NCI-H345 treated with DMSO at 0.1 percent for 48 hours (cell line): Measurements from ENCODE around the gene RTN4.
"Not testable (repeated sequence)": the region's sequence is repeated elsewhere in the genome, so short reads cannot be mapped to it uniquely, and the experiment has no call there.

ENCODE experiments used
- DNase-seq: peaks from one replicate; lab custom pipeline; 2025; ENCODE audit not compliant: unreplicated experiment; lab: John Stamatoyannopoulos, UW

The RTN4 gene

GRCh38 chr2:55073000-55073983, 23.0 kb upstream of the RTN4 start:
- no peak for DNase-seq

DNA sequence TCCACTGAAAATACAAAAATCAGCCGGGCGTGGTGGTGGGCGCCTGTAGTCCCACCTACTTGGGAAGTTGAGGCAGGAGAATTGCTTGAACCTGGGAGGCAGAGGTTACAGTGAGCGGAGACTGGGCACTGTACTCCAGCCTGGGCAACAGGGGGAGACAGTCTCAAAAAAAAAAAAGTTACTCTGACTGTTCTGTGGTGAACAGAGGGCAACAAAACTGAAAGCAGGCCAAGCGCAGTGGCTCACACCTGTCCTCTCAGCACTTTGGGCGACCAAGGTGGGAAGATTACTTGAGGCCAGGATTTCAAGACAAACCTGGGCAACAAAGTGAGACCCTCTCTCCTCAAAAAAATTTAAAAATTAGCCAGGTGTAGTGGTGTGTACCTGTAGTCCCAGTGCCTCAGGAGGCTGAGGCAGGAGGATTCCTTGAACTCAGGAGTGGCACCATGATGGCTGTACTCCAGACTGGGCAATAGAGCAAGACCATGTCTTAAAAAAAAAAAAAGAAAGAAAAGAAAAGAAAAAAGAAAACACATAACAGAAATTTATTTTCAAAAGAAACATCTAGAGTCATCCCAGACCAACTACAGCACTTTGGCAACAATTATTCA, 13.6 kb upstream of the RTN4 start:
- DNase-seq, result no peak

DNA sequence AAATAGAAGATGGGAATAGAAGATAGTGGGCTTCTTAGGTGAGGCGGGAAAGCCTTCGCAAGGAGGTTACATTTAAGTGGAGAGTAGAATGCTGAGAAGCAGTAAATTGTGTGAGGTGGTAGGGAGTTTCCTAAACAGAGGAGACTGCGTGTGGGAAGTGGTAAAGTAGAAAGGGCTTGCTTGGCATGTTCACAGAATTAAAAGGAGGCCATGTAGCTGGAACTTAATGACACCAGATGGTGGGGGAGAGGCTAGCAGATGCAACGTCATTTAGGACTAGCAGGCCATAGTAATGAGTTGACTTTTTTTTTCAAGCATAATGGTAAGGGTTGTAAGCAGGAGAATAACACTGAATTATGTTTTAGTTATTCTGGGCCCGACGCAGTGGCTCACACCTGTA, 13.0 kb upstream of the RTN4 start:
- no peak for DNase-seq

- DNase-seq, result no peak
Observed at GRCh38 chr2:55062754-55063153, 12.5 kb upstream of the RTN4 start.

- no peak for DNase-seq
Observed at GRCh38 chr2:55061523-55062344, 11.5 kb upstream of the RTN4 start.

GRCh38 chr2:55059793-55060192, 9.5 kb upstream of the RTN4 start:
- no peak for DNase-seq

DNA sequence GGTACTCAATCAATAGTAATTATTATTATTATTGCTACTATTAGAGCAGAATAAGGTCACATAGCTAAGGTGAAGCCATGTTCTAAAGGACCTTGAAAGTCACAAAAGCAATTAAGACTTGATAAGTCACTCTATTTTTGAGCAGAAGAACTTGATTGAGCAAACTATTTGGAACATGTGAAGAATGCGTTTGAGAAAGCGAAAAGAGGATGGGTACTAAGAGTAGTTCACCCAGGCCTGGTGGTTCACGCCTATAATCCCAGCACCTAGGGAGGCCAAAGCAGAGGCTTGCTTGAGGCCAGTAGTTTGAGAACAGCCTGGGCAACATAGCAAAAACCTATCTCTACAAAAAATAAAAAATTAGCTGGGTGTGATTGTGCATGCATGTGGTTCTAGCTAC, 7.2 kb upstream of the RTN4 start:
- DNase-seq, result no peak

GRCh38 chr2:55056024-55056521, 5.8 kb upstream of the RTN4 start:
- DNase-seq, result no peak

DNA sequence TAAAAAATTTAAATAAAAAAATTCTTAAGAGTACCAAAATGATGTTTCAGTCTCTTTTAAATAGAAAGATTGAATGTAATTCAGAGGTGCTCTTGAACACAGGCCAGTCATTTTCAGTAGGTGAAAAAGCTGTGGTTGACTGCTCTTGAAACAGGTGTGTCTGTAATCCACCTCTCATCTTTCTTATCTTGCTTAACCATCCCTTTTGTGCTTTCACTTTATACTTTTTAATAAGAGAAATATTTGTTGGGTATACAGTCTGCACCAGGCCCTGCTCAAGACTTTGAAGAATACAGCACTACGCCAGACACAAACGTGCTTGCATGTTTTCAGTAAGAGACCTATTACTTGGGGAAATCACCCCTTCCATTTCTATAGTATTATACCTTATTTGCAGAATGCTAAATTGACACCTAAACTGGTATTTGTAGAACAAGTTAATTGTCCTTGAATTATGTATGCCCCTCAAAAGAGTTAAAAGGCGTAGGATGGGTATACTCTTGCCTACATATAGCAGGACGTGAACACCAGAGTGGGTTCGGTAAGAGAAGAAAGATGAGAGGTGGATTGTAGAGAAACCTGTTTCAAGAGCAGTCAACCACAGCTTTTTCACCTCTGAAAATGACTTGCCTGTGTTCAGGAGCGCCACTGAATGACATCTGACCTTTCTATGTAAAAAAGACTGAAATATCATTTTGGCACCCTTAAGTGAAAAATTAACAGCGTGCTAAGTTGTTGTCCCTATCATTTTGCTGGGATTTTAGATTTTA, 4.0 kb upstream of the RTN4 start:
- no peak for DNase-seq

DNA sequence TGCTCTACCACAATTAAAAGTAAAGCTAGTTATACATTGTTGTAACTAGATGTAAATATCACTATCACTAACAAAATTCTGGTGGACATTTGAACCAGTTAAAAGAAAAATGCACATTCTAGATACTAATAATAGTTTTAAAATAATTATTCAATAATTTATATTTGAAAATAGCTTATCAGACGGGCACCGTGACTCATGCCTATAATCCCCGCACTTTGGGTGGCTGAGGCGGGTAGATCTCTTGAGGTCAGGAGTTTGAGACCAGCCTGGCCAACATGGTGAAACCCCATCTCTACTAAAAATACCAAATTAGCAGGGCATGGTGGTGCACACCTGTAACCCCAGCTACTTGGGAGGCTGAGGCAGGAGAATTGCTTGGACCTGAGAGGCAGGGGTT, 3.0 kb upstream of the RTN4 start:
- DNase-seq, result not testable (repeated sequence)

GRCh38 chr2:55052129-55053061, 2.1 kb upstream of the RTN4 start:
- no peak for DNase-seq

DNA sequence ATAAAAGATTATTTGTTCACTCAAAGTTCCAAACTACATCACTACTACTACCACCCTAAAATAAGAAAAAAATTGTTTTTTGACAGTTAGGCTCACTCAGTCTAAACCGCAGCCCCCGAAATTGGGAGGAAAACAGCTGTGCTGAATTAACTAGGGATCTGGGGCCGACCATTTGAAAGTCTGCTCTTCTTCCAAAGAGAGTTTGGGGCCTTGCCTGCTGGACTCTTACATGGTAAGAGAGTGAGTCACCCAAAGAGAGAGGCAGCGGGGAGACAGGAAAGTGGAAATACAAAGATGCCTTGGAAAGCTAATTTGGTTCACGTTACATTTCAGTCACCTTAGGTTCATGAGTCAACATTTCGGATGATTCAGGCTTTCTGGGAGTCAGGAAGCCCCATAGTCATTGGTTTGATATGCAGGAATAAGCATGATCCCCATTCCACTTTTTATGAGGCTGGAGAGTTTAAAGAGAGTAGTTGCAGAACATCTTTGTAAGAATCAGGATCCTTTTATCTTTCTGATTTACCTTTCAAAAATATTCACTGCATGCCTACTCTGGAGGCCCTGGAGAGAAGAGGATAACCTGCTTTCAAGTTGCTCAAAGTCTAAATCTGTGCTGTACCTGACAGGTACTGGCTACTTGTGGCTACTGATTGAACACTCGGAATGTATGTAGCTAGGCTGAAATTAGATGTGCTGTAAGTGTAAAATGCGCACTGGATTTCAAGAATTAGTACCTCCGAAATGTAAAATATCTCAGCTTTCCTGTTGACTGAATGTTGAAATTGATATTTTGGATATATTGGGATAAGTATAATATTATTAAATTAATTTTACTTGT, 995 bp upstream of the RTN4 start:
- no peak for DNase-seq

DNA sequence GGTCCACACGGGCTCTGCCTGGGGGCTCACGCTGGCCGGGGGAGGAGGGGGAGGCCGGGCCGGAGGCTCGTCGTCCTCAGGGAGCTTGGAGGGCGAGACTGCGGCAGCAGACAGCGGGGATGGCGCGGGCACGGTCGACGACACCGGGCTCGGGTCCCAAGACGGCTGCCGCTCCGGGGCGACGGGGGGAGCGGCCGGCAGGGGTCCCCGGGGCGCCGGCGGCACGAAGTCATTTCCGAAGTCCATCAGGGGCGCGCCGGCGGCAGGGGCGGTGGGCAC, 491 bp downstream of the RTN4 start:
- DNase-seq, result no peak

DNA sequence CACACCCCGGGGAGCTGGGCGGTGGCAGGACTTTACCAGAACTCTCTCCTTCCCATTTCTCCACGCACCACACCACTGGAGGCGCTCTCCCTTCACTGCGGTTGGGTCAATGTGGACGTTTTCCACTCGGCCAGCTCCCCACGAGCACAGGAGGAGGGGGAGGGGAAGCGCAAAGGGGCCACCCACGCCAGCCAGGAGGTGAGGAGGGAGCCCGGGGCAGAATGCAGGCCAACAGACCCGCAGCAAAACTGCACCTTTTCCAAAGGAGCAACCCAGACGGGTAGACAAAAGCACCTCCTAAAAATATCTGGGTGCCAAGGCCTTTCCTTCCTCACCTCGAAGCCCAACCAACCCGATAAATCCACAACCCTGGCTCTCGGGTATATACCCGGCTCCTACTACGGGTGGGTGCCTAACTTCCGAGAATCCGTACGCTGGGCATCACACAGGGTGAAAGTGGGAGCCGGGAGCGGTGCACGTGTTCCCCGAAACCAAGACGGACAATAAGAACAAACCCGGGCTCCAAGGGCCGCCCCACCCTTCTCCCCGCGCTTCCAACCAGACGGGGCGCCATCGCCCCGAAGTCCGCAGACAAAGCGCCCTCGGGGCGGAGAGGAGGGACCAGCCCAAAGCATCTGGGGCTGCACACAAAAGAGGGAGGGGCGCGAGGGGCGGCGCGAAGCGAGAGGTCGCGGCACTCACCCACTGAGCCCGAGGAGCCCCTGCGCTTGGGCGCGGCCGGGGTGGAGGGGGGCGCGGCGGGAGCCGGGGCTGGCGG, 1.0 kb downstream of the RTN4 start:
- peak; percentile 50 for DNase-seq

DNA sequence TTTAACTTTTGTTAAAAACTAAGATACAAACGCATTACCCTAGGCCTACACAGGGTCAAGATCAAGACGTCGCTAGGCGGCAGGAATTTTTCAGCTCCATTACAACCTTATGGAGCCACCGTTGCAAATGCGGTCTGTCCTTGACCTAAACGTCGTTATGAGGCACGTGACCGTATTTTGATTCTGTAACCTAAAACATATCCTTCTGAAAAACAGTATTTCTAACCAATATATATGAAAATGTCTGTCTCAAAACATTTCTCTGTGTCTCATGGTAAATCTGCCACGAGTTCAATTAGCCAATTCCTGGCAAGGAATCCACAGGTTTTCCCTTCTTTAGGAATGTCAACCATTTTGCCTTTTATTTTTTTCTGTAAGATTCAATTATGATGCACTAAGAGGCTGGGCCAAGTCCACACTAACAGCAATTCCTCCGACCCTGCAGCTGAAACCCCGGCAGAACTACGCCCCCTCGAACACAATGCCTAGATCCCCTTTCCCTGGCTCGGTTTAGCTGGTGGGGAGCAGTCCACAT, 1.7 kb downstream of the RTN4 start:
- no peak for DNase-seq

DNA sequence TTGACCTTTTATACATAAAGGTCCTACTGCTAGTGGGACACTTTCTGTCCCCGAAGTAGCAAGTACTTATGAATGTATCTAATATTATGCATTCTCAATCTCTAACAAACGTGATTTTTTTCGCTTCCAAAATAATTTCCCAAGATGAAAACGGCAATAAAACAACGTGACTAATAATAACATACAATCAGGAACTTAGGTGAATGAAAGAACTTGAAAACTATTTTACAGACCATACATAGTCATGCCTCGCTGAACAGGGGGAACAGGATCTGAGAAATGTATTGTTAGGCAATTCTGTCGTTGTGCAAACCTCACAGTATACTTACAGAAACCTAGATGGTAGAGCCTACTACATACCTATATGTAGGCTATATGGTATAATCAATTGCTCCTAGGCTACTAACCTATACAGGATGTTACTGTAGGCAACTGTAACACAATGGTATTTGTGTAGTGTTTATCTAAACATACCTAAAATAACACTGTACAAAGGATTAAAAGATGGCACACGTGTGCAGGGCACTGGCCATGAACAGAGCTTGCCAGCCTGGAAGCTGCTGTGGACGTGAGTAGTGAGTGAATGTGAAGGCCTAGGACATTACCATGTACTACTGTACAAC, 2.5 kb downstream of the RTN4 start:
- no peak for DNase-seq

DNA sequence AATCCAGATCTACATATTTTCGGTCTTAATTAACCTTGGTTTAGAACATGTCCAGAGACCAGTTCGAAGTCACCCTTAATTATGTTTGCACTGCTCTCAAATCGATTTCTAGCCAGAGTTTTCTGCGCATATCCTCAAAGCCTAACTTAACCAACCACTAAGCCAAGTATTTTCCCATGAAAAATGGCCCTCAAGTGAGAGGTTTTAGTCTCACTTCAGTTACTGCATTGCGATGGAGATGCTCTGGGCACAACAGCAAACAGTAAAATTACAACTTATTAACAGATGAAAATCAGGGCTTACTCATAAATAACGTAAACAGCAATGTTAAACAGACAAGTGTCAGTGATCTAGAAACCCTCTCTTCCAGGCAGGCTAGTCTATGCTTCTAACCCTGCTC, 4.5 kb downstream of the RTN4 start:
- no peak for DNase-seq
